Loucy (cell line): ENCODE measurements around the gene SLC26A3.

Experiments used
- EZH2phosphoT487 ChIP-seq: fragments of 200-600 bp; IDR thresholded peaks from 2 replicates; pipeline ENCODE4 v1.6.1; 2018; ENCODE audit warnings: antibody characterized with exemption, mild to moderate bottlenecking, moderate library complexity, borderline replicate concordance
- TF ChIP-seq, protein P1 (sequence below): fragments of 200-600 bp; sonication (generic); conservative IDR thresholded peaks from 2 replicates; pipeline ENCODE4 v1.5.1; 2014; ENCODE audit warnings: mild to moderate bottlenecking, antibody characterized with exemption, low read length

DNA sequence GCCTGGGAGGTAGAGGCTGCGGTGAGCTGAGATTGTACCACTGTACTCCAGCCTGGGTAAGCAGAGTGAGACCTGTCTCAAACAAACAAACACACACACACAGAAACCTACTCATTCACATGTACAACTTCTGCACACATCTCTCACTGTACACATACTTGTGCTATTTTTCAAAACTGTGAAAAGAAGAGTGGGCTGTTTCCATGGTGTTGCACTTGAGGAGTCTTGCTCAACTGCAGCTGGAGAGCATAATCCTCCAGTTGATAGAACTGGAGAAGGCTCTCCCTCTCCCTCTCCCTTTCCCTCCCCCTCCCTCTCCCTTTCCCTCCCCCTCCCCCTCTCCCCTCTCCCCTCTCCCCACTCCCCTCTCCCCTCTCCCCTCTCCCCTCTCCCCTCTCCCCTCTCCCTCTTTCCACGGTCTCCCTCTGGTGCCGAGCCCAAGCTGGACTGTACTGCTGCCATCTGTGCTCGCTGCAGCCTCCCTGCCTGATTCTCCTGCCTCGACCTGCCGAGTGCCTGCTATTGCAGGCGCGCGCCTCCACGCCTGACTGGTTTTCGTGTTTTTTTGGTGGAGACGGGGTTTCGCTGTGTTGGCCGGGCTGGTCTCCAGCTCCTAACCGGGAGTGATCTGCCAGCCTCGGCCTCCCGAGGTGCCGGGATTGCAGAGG lies 44.3 kb upstream of the SLC26A3 start:
- TF ChIP-seq, protein P1, sequence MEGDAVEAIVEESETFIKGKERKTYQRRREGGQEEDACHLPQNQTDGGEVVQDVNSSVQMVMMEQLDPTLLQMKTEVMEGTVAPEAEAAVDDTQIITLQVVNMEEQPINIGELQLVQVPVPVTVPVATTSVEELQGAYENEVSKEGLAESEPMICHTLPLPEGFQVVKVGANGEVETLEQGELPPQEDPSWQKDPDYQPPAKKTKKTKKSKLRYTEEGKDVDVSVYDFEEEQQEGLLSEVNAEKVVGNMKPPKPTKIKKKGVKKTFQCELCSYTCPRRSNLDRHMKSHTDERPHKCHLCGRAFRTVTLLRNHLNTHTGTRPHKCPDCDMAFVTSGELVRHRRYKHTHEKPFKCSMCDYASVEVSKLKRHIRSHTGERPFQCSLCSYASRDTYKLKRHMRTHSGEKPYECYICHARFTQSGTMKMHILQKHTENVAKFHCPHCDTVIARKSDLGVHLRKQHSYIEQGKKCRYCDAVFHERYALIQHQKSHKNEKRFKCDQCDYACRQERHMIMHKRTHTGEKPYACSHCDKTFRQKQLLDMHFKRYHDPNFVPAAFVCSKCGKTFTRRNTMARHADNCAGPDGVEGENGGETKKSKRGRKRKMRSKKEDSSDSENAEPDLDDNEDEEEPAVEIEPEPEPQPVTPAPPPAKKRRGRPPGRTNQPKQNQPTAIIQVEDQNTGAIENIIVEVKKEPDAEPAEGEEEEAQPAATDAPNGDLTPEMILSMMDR: no peak
- no peak for TF ChIP-seq EZH2phosphoT487
